ENCODE measurements around the gene VAPB.

DNA sequence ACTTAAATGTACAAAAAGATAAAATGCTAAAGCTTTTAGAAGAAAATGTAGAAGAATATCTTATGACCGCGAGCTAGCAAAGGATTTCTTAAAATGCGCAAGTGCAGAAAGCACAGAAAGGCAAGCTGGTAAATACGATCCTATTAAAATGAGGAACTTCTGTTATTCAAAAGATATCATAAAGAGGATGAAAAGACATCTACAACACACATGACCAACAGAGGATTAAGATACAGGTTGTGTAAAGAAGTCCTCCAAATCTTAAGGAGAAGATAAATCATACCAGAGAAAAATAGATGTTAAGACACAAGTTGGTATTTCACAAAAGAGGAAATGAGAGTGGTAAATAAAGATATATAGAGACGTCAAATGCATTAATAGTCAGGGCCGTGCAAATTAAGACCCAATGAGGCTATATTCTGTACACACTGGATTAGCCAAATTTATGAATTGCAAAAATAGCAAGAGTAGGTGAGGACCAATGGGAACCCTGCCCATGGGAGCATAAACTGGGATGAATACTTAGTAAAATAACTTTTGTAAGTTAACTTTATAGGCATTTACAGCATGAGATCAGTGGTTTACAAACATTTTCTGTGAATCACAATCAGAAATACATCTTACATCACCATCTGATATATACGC lies 103.2 kb downstream of the VAPB start:
- TF ChIP-seq, protein P1, sequence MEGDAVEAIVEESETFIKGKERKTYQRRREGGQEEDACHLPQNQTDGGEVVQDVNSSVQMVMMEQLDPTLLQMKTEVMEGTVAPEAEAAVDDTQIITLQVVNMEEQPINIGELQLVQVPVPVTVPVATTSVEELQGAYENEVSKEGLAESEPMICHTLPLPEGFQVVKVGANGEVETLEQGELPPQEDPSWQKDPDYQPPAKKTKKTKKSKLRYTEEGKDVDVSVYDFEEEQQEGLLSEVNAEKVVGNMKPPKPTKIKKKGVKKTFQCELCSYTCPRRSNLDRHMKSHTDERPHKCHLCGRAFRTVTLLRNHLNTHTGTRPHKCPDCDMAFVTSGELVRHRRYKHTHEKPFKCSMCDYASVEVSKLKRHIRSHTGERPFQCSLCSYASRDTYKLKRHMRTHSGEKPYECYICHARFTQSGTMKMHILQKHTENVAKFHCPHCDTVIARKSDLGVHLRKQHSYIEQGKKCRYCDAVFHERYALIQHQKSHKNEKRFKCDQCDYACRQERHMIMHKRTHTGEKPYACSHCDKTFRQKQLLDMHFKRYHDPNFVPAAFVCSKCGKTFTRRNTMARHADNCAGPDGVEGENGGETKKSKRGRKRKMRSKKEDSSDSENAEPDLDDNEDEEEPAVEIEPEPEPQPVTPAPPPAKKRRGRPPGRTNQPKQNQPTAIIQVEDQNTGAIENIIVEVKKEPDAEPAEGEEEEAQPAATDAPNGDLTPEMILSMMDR (IDR thresholded peaks at IDR 0.05) = no peak
- TF ChIP-seq POLR2A (IDR thresholded peaks at IDR 0.05) = no peak
